Spleen (tissue), 7 donors: ENCODE results near the gene TMEM37.

Source experiments
- CTCF ChIP-seq, 11 experiments: fragments of 200-600 bp in 7 of 11; fragments of 450-650 bp in 4 of 11; sonication (generic) in 4 of 11; IDR thresholded peaks in 8 of 11; conservative IDR thresholded peaks in 3 of 11; 1 replicate in 7 of 11; 2 replicates in 4 of 11; pipeline versions ENCODE4 v1.4.0 to v1.8.0; 2016 to 2021; ENCODE audit warnings: antibody characterized with exemption in 11 of 11, inconsistent platforms in 4 of 11, mild to moderate bottlenecking in 1 of 11
- POLR2A ChIP-seq, 3 donors: fragments of 450-650 bp; IDR thresholded peaks; one replicate each; pipeline ENCODE4 v1.5.1; 2017; ENCODE audit warnings: antibody characterized with exemption in 3 of 3, mild to moderate bottlenecking in 1 of 3
- POLR2AphosphoS5 ChIP-seq, 3 donors: sonication (generic); formaldehyde crosslinking; IDR thresholded peaks; one replicate each; pipeline ENCODE4 v1.5.1; 2017; ENCODE audit warnings: antibody characterized with exemption in 3 of 3
- donor health status: DM: no; HTN: no; CAD: no; lungs with moderate emphysema.
- donor health status: DM: no; HTN: no; CAD: no.
- donor health status: DM: no; HTN: no; CAD: no.

GRCh38 chr2:119419803-119420508, 11.7 kb upstream of the TMEM37 start:
- TF ChIP-seq CTCF (IDR thresholded peaks at IDR 0.05 in 8 of 11, conservative IDR thresholded peaks at IDR 0.05 in 3 of 11) (no peak), POLR2AphosphoS5 (IDR thresholded peaks at IDR 0.05) (no peak), POLR2A (IDR thresholded peaks at IDR 0.05) (no peak)
